Trophoblast cell (in vitro differentiated cells and primary cell): Measurements from ENCODE around the gene RHNO1.

Source experiments
- DNase-seq, 2 donors: peaks; one replicate each; pipeline ENCODE4 v3.0.0-alpha.2; 2016
- H2AFZ ChIP-seq: 2 replicates; pipeline ENCODE4 v1.6.1; 2013; ENCODE audit warnings: low read length, moderate library complexity, mild to moderate bottlenecking; ENCODE audit not compliant: insufficient read depth, poor library complexity
- H2AK5ac ChIP-seq: 2 replicates; pipeline ENCODE4 v1.6.1; 2013; ENCODE audit warnings: mild to moderate bottlenecking, low read length
- H2BK120ac ChIP-seq: 2 replicates; pipeline ENCODE4 v1.6.1; 2013; ENCODE audit warnings: low read length, mild to moderate bottlenecking, moderate library complexity; ENCODE audit not compliant: insufficient read depth, poor library complexity
- H2BK12ac ChIP-seq: 2 replicates; pipeline ENCODE4 v1.6.1; 2013; ENCODE audit warnings: mild to moderate bottlenecking, low read length, moderate library complexity
- H2BK5ac ChIP-seq: 2 replicates; pipeline ENCODE4 v1.6.1; 2013; ENCODE audit warnings: low read length, low read depth, moderate library complexity, mild to moderate bottlenecking; ENCODE audit not compliant: poor library complexity
- H3K14ac ChIP-seq: 2 replicates; pipeline ENCODE4 v1.6.1; 2013; ENCODE audit warnings: mild to moderate bottlenecking, low read length
- H3K18ac ChIP-seq: 2 replicates; pipeline ENCODE4 v1.6.1; 2013; ENCODE audit warnings: mild to moderate bottlenecking, low read length
- H3K23ac ChIP-seq: 2 replicates; pipeline ENCODE4 v1.6.1; 2013; ENCODE audit warnings: low read length
- H3K27ac ChIP-seq: 2 replicates; pipeline ENCODE4 v1.5.1; 2013; ENCODE audit warnings: low read depth, mild to moderate bottlenecking, inconsistent platforms, low read length, moderate library complexity
- H3K27me3 ChIP-seq: 2 replicates; pipeline ENCODE4 v1.6.1; 2013; ENCODE audit warnings: inconsistent platforms, mild to moderate bottlenecking, low read length, moderate library complexity; ENCODE audit not compliant: insufficient read depth
- H3K36me3 ChIP-seq, 2 experiments: 1 replicate in 1 of 2; 2 replicates in 1 of 2; pipeline ENCODE4 v1.6.1; 2013; ENCODE audit warnings: low read length in 2 of 2, mild to moderate bottlenecking in 2 of 2, moderate library complexity in 1 of 2; ENCODE audit not compliant: insufficient read depth in 2 of 2, control insufficient read depth in 1 of 2
- H3K4ac ChIP-seq: 2 replicates; pipeline ENCODE4 v1.6.1; 2013; ENCODE audit warnings: low read depth, mild to moderate bottlenecking, low read length, moderate library complexity
- H3K4me1 ChIP-seq, 2 experiments: 1 replicate in 1 of 2; 2 replicates in 1 of 2; pipeline ENCODE4 v1.6.1; 2013; ENCODE audit warnings: low read length in 2 of 2, mild to moderate bottlenecking in 2 of 2, moderate library complexity in 1 of 2; ENCODE audit not compliant: insufficient read depth in 2 of 2, control insufficient read depth in 1 of 2
- H3K4me2 ChIP-seq: 2 replicates; pipeline ENCODE4 v1.6.1; 2013; ENCODE audit warnings: inconsistent platforms, mild to moderate bottlenecking, low read length, moderate library complexity
- H3K4me3 ChIP-seq: 2 replicates; pipeline ENCODE4 v1.5.1; 2013; ENCODE audit warnings: mild to moderate bottlenecking, low read depth, low read length, inconsistent platforms
- H3K79me1 ChIP-seq: one replicate; pipeline ENCODE4 v1.6.1; 2013; ENCODE audit warnings: low read length
- H3K79me2 ChIP-seq: 2 replicates; pipeline ENCODE4 v1.6.1; 2013; ENCODE audit warnings: low read length, mild to moderate bottlenecking; ENCODE audit not compliant: control insufficient read depth, insufficient read depth, poor library complexity
- H3K9ac ChIP-seq: 2 replicates; pipeline ENCODE4 v1.6.1; 2013; ENCODE audit warnings: mild to moderate bottlenecking, low read length
- H3K9me3 ChIP-seq: 2 replicates; pipeline ENCODE4 v1.6.1; 2013; ENCODE audit warnings: low read depth, mild to moderate bottlenecking, control low read depth, inconsistent platforms, low read length; ENCODE audit not compliant: insufficient read depth
- H4K12ac ChIP-seq: 2 replicates; pipeline ENCODE4 v1.6.1; 2013; ENCODE audit warnings: low read depth, mild to moderate bottlenecking, low read length, moderate library complexity
- H4K8ac ChIP-seq: 2 replicates; pipeline ENCODE4 v1.6.1; 2013; ENCODE audit warnings: low read depth, mild to moderate bottlenecking, low read length, moderate library complexity
- H4K91ac ChIP-seq: one replicate; pipeline ENCODE4 v1.6.1; 2013; ENCODE audit warnings: low read depth, mild to moderate bottlenecking, low read length, moderate library complexity
- WGBS: extraction: QIAGEN DNeasy Blood & Tissue Kit; methylation state at CpG from one replicate; pipeline ENCODE4 v1.1.7; 2013; ENCODE audit warnings: missing lambda C conversion rate; ENCODE audit not compliant: insufficient read length, insufficient coverage; ENCODE audit errors: extremely low coverage; 5-methylcytosine and 5-hydroxymethylcytosine counted together

The RHNO1 gene

GRCh38 chr12:2851931-2852330, 25.1 kb upstream of the RHNO1 start:
- WGBS = no CpG with 5 or more reads among the region's 3 CpGs
- H4K12ac ChIP-seq = no peak overlapping the region
- H4K91ac ChIP-seq = no peak overlapping the region
- no peaks in the 10 kb centered on the region for H3K79me1 ChIP-seq
- no peaks in the 10 kb centered on the region for H3K27me3 ChIP-seq
- H3K79me2 ChIP-seq = no peaks in the 10 kb centered on the region
- no peak overlapping the region for H3K4me2 ChIP-seq
- no peak overlapping the region for H3K4ac ChIP-seq
- H3K9ac ChIP-seq = no peak overlapping the region
- H4K8ac ChIP-seq = no peak overlapping the region
- no peak overlapping the region for H2BK120ac ChIP-seq
- H3K4me3 ChIP-seq = no peak overlapping the region
- no peak overlapping the region for H3K14ac ChIP-seq
- H2AK5ac ChIP-seq = no peak overlapping the region
- H3K9me3 ChIP-seq = no peaks in the 10 kb centered on the region
- H2BK5ac ChIP-seq = no peak overlapping the region
- no peak for DNase-seq
- peaks cover 9 to 11% of the 10 kb centered on the region in 2 experiments for H3K4me1 ChIP-seq
- H3K23ac ChIP-seq = no peak overlapping the region
- H3K18ac ChIP-seq = no peak overlapping the region
- H2BK12ac ChIP-seq = no peak overlapping the region
- H3K36me3 ChIP-seq = no peaks in the 10 kb centered on the region
- H3K27ac ChIP-seq = no peak overlapping the region
- no peak overlapping the region for H2AFZ ChIP-seq

- Histone ChIP-seq H3K4ac (no peak overlapping the region), H2BK5ac (no peak overlapping the region), H3K4me1 (peaks cover 5 to 8% of the 10 kb centered on the region in 2 experiments), H3K23ac (no peak overlapping the region), H2BK120ac (no peak overlapping the region), H4K8ac (no peak overlapping the region), H2AFZ (no peak overlapping the region), H4K12ac (no peak overlapping the region), H3K9me3 (no peaks in the 10 kb centered on the region), H3K79me1 (no peaks in the 10 kb centered on the region), H3K4me3 (no peak overlapping the region), H4K91ac (no peak overlapping the region), H3K9ac (no peak overlapping the region), H2BK12ac (no peak overlapping the region), H3K18ac (no peak overlapping the region), H3K4me2 (no peak overlapping the region), H3K79me2 (no peaks in the 10 kb centered on the region), H3K36me3 (peaks cover 8 to 9% of the 10 kb centered on the region in 2 experiments), H2AK5ac (no peak overlapping the region), H3K27ac (no peak overlapping the region), H3K27me3 (no peaks in the 10 kb centered on the region), H3K14ac (no peak overlapping the region)
- peak; percentile 52 to 62 for DNase-seq
- no CpG with 5 or more reads among the region's 11 CpGs for WGBS
These were observed 23.4 kb upstream of the RHNO1 start for GRCh38 chr12:2853626-2854025.

- Histone ChIP-seq H3K36me3 (peaks cover 16 to 18% of the 10 kb centered on the region in 2 experiments), H3K27ac (no peak overlapping the region), H3K9ac (no peak overlapping the region), H3K18ac (no peak overlapping the region), H3K4me3 (no peak overlapping the region), H4K12ac (no peak overlapping the region), H3K79me2 (no peaks in the 10 kb centered on the region), H3K23ac (no peak overlapping the region), H4K91ac (no peak overlapping the region), H2BK12ac (no peak overlapping the region), H3K9me3 (no peaks in the 10 kb centered on the region), H3K4ac (no peak overlapping the region), H3K4me2 (no peak overlapping the region), H2BK5ac (no peak overlapping the region), H3K14ac (no peak overlapping the region), H3K4me1 (peaks cover 5 to 8% of the 10 kb centered on the region in 2 experiments), H4K8ac (no peak overlapping the region), H2BK120ac (no peak overlapping the region), H2AFZ (no peak overlapping the region), H3K27me3 (no peaks in the 10 kb centered on the region), H2AK5ac (no peak overlapping the region), H3K79me1 (no peaks in the 10 kb centered on the region)
- peak in 1 of 2 donors; percentile 16 for DNase-seq
- no CpG with 5 or more reads among the region's 25 CpGs for WGBS
These were observed 22.2 kb upstream of the RHNO1 start for GRCh38 chr12:2854669-2855453.

- no peak overlapping the region for H2AK5ac ChIP-seq
- H2BK120ac ChIP-seq = no peak overlapping the region
- H3K4ac ChIP-seq = no peak overlapping the region
- H3K27ac ChIP-seq = no peak overlapping the region
- no peaks in the 10 kb centered on the region for H3K27me3 ChIP-seq
- peaks cover 16 to 20% of the 10 kb centered on the region in 2 experiments for H3K36me3 ChIP-seq
- no peak overlapping the region for H2BK12ac ChIP-seq
- H4K8ac ChIP-seq = no peak overlapping the region
- H3K4me1 ChIP-seq = peaks cover 5 to 8% of the 10 kb centered on the region in 2 experiments
- peak overlapping the region; percentile 55 for H3K23ac ChIP-seq
- H3K4me3 ChIP-seq = no peak overlapping the region
- no peak overlapping the region for H4K91ac ChIP-seq
- no peak overlapping the region for H3K9ac ChIP-seq
- H3K79me2 ChIP-seq = no peaks in the 10 kb centered on the region
- no peak overlapping the region for H3K18ac ChIP-seq
- H2AFZ ChIP-seq = no peak overlapping the region
- H3K79me1 ChIP-seq = no peaks in the 10 kb centered on the region
- DNase-seq = no peak
- no peak overlapping the region for H3K14ac ChIP-seq
- H3K9me3 ChIP-seq = no peaks in the 10 kb centered on the region
- no peak overlapping the region for H4K12ac ChIP-seq
- H3K4me2 ChIP-seq = no peak overlapping the region
- no CpG with 5 or more reads among the region's 7 CpGs for WGBS
- H2BK5ac ChIP-seq = no peak overlapping the region
These were observed 21.5 kb upstream of the RHNO1 start for GRCh38 chr12:2855546-2855945.
